Measurements from ENCODE around the gene VAT1.

- TF ChIP-seq, protein P1, sequence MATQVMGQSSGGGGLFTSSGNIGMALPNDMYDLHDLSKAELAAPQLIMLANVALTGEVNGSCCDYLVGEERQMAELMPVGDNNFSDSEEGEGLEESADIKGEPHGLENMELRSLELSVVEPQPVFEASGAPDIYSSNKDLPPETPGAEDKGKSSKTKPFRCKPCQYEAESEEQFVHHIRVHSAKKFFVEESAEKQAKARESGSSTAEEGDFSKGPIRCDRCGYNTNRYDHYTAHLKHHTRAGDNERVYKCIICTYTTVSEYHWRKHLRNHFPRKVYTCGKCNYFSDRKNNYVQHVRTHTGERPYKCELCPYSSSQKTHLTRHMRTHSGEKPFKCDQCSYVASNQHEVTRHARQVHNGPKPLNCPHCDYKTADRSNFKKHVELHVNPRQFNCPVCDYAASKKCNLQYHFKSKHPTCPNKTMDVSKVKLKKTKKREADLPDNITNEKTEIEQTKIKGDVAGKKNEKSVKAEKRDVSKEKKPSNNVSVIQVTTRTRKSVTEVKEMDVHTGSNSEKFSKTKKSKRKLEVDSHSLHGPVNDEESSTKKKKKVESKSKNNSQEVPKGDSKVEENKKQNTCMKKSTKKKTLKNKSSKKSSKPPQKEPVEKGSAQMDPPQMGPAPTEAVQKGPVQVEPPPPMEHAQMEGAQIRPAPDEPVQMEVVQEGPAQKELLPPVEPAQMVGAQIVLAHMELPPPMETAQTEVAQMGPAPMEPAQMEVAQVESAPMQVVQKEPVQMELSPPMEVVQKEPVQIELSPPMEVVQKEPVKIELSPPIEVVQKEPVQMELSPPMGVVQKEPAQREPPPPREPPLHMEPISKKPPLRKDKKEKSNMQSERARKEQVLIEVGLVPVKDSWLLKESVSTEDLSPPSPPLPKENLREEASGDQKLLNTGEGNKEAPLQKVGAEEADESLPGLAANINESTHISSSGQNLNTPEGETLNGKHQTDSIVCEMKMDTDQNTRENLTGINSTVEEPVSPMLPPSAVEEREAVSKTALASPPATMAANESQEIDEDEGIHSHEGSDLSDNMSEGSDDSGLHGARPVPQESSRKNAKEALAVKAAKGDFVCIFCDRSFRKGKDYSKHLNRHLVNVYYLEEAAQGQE (IDR thresholded peaks at IDR 0.05; ENCODE audit: low read depth, low read length) = no peak
- TF ChIP-seq, protein P2, sequence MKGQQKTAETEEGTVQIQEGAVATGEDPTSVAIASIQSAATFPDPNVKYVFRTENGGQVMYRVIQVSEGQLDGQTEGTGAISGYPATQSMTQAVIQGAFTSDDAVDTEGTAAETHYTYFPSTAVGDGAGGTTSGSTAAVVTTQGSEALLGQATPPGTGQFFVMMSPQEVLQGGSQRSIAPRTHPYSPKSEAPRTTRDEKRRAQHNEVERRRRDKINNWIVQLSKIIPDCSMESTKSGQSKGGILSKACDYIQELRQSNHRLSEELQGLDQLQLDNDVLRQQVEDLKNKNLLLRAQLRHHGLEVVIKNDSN (IDR thresholded peaks at IDR 0.05; ENCODE audit: borderline replicate concordance, low read depth) = no peak
- no peak for TF ChIP-seq RFX5 (IDR thresholded peaks at IDR 0.05; ENCODE audit: low read length)
- TF ChIP-seq, protein P3, sequence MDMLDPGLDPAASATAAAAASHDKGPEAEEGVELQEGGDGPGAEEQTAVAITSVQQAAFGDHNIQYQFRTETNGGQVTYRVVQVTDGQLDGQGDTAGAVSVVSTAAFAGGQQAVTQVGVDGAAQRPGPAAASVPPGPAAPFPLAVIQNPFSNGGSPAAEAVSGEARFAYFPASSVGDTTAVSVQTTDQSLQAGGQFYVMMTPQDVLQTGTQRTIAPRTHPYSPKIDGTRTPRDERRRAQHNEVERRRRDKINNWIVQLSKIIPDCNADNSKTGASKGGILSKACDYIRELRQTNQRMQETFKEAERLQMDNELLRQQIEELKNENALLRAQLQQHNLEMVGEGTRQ (IDR thresholded peaks at IDR 0.05; ENCODE audit: borderline replicate concordance, low read depth, low read length) = no peak
- peak; percentile 15 for TF ChIP-seq CHD2 (IDR thresholded peaks at IDR 0.05; ENCODE audit: low read length, partially characterized antibody)
- TF ChIP-seq RAD21 (IDR thresholded peaks at IDR 0.05; ENCODE audit: low read length) = no peak
- no peak for TF ChIP-seq CTCF (IDR thresholded peaks at IDR 0.05)
- TF ChIP-seq MXI1 (IDR thresholded peaks at IDR 0.05; ENCODE audit: low read depth, low read length) = peak; percentile 79
- no peak for TF ChIP-seq EP300 (IDR thresholded peaks at IDR 0.05; ENCODE audit: borderline replicate concordance in 1 of 2, low read depth in 1 of 2, low read length in 1 of 2)
- TF ChIP-seq GABPA (IDR thresholded peaks at IDR 0.05; ENCODE audit: low read depth) = no peak
- TF ChIP-seq FOXM1 (IDR thresholded peaks at IDR 0.05; ENCODE audit: low read depth) = no peak
- TF ChIP-seq TEAD4 (IDR thresholded peaks at IDR 0.05; ENCODE audit: borderline replicate concordance, insufficient read depth) = no peak
- TF ChIP-seq JUND (IDR thresholded peaks at IDR 0.05) = no peak
Measured at GRCh38 chr17:43021741-43022512, at the start of gene VAT1.

All from SK-N-SH (cell line).